DND-41 (cell line): ENCODE measurements around the gene FIGLA.

ENCODE experiments used
- CTCF ChIP-seq: IDR thresholded peaks from 2 replicates; pipeline ENCODE4 v1.5.1; 2012; ENCODE audit warnings: borderline replicate concordance, low read length, moderate library complexity, mild to moderate bottlenecking; ENCODE audit not compliant: poor library complexity, severe bottlenecking; ENCODE audit errors: extremely low read depth
- EZH2 ChIP-seq: IDR thresholded peaks from 3 replicates; pipeline ENCODE4 v1.6.1; 2012; ENCODE audit warnings: borderline replicate concordance, low read depth, mild to moderate bottlenecking, moderate library complexity, low read length, inconsistent platforms; ENCODE audit not compliant: severe bottlenecking

GRCh38 chr2:70778676-70779075 is 11.8 kb downstream of the FIGLA start:
- TF ChIP-seq CTCF: no peak
- no peak for TF ChIP-seq EZH2
